Stimulated activated CD8-positive, alpha-beta memory T cell treated with anti-CD3 and anti-CD28 coated beads, Interleukin-7, amount 100 ng/mL, for 4 hours (primary cell): ENCODE data around the gene AGPAT3.

ENCODE experiments used
- DNase-seq, 2 donors: peaks; one replicate each; pipeline ENCODE4 v3.0.0-alpha.2; 2020; ENCODE audit warnings: low read depth in 2 of 2

AGPAT3 gene

GRCh38 chr21:43906585-43907370, 41.8 kb downstream of the AGPAT3 start:
- no peak for DNase-seq

- no peak for DNase-seq
Measured at GRCh38 chr21:43907751-43908150, 42.7 kb downstream of the AGPAT3 start.

GRCh38 chr21:43908167-43908566, 43.1 kb downstream of the AGPAT3 start:
- no peak for DNase-seq

GRCh38 chr21:43909741-43910400, 44.8 kb downstream of the AGPAT3 start:
- DNase-seq: no peak

- DNase-seq: no peak
Measured at GRCh38 chr21:43910460-43910859, 45.4 kb downstream of the AGPAT3 start.

GRCh38 chr21:43911015-43911934, 46.3 kb downstream of the AGPAT3 start:
- no peak for DNase-seq

GRCh38 chr21:43911935-43912487, 47.0 kb downstream of the AGPAT3 start:
- DNase-seq: no peak

GRCh38 chr21:43912500-43912899, 47.5 kb downstream of the AGPAT3 start:
- no peak for DNase-seq

- no peak for DNase-seq
Measured at GRCh38 chr21:43912910-43913309, 47.9 kb downstream of the AGPAT3 start.

- DNase-seq: no peak
Measured at GRCh38 chr21:43913928-43914327, 48.9 kb downstream of the AGPAT3 start.

- DNase-seq: no peak
Measured at GRCh38 chr21:43916076-43916475, 51.1 kb downstream of the AGPAT3 start.

GRCh38 chr21:43916691-43917514, 51.9 kb downstream of the AGPAT3 start:
- DNase-seq: peak; percentile 37 to 51

- DNase-seq: peak in 1 of 2 donors; percentile 21
Measured at GRCh38 chr21:43917515-43918384, 52.7 kb downstream of the AGPAT3 start.

- DNase-seq: no peak
Measured at GRCh38 chr21:43918385-43918947, 53.4 kb downstream of the AGPAT3 start.

GRCh38 chr21:43919283-43919682, 54.3 kb downstream of the AGPAT3 start:
- DNase-seq: no peak

- no peak for DNase-seq
Measured at GRCh38 chr21:43919871-43920801, 55.1 kb downstream of the AGPAT3 start.

- peak; percentile 21 to 27 for DNase-seq
Measured at GRCh38 chr21:43921571-43921978, 56.6 kb downstream of the AGPAT3 start.
